ENCODE data around the gene WDR45.

WDR45 gene

DNA sequence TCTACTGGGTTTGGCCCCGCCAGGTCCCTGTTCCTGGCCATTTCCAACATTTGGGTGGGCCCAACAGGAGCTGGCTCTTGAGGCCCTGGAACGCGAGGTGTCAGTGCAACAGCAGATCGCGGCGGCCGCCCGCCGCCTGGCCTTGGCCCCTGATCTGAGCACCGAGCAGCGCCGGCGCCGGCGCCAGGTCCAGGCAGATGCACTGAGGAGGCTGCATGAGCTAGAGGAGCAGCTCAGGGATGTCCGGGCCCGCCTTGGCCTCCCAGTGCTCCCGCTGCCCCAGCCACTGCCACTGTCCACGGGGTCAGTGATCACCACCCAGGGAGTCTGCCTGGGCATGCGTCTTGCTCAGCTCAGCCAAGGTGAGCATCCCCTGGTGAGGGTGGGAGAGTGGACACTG lies 15.4 kb downstream of the WDR45 start:
- H3K4me3 ChIP-seq (ENCODE audit: severe bottlenecking): no peak overlapping the region
- H3K36me3 ChIP-seq (ENCODE audit: low read depth): peaks cover 14% of the 10 kb centered on the region
- DNase-seq (ENCODE audit: low spot score) (no peak), ATAC-seq (ENCODE audit: low read depth) (no peak)
- no peaks in the 10 kb centered on the region for H3K4me1 ChIP-seq (ENCODE audit: insufficient read depth, poor library complexity, severe bottlenecking)
- no peaks in the 10 kb centered on the region for H3K27me3 ChIP-seq (ENCODE audit: insufficient read depth, poor library complexity, severe bottlenecking)
- no peak overlapping the region for H3K27ac ChIP-seq (ENCODE audit: poor library complexity, severe bottlenecking)
- no peaks in the 10 kb centered on the region for H3K9me3 ChIP-seq (ENCODE audit: severe bottlenecking)
- TF ChIP-seq, protein P1, sequence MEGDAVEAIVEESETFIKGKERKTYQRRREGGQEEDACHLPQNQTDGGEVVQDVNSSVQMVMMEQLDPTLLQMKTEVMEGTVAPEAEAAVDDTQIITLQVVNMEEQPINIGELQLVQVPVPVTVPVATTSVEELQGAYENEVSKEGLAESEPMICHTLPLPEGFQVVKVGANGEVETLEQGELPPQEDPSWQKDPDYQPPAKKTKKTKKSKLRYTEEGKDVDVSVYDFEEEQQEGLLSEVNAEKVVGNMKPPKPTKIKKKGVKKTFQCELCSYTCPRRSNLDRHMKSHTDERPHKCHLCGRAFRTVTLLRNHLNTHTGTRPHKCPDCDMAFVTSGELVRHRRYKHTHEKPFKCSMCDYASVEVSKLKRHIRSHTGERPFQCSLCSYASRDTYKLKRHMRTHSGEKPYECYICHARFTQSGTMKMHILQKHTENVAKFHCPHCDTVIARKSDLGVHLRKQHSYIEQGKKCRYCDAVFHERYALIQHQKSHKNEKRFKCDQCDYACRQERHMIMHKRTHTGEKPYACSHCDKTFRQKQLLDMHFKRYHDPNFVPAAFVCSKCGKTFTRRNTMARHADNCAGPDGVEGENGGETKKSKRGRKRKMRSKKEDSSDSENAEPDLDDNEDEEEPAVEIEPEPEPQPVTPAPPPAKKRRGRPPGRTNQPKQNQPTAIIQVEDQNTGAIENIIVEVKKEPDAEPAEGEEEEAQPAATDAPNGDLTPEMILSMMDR (IDR thresholded peaks at IDR 0.05; ENCODE audit: poor library complexity, severe bottlenecking): no peak

- DNase-seq (ENCODE audit: low spot score): no peak
- Histone ChIP-seq H3K27ac (ENCODE audit: poor library complexity, severe bottlenecking) (no peak overlapping the region), H3K9me3 (ENCODE audit: severe bottlenecking) (no peaks in the 10 kb centered on the region), H3K4me3 (ENCODE audit: severe bottlenecking) (no peak overlapping the region), H3K4me1 (ENCODE audit: insufficient read depth, poor library complexity, severe bottlenecking) (no peaks in the 10 kb centered on the region), H3K27me3 (ENCODE audit: insufficient read depth, poor library complexity, severe bottlenecking) (no peaks in the 10 kb centered on the region), H3K36me3 (ENCODE audit: low read depth) (peaks cover 14% of the 10 kb centered on the region)
- no peak for ATAC-seq (ENCODE audit: low read depth)
- TF ChIP-seq, protein P1 (IDR thresholded peaks at IDR 0.05; ENCODE audit: poor library complexity, severe bottlenecking): no peak
Measured at GRCh38 chrX:49063715-49064114, 16.0 kb downstream of the WDR45 start.

DNA sequence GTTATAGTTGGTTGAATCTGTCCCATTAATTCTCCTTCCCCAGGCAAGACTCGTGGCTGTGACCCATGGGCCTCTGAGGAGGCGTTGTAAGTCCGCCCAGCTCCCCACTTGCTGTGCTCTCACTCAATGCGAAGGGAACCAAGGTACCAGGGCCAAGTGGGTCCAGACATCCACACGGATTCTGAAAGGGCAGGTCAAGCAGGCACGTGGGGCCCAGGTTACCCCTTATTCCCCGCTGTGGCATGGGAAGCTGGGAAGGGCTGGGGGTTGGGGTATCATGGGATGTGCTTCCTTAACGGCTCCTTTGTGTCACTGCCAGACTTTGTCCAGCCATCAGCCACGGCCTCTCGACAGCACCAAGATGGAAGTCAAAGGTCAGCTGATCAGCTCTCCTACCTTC lies 17.8 kb downstream of the WDR45 start:
- no peak overlapping the region for H3K27ac ChIP-seq (ENCODE audit: poor library complexity, severe bottlenecking)
- no peaks in the 10 kb centered on the region for H3K4me1 ChIP-seq (ENCODE audit: insufficient read depth, poor library complexity, severe bottlenecking)
- no peaks in the 10 kb centered on the region for H3K9me3 ChIP-seq (ENCODE audit: severe bottlenecking)
- H3K27me3 ChIP-seq (ENCODE audit: insufficient read depth, poor library complexity, severe bottlenecking): no peaks in the 10 kb centered on the region
- TF ChIP-seq, protein P1 (IDR thresholded peaks at IDR 0.05; ENCODE audit: poor library complexity, severe bottlenecking): no peak
- DNase-seq (ENCODE audit: low spot score) (no peak), ATAC-seq (ENCODE audit: low read depth) (no peak)
- H3K36me3 ChIP-seq (ENCODE audit: low read depth): peaks cover 14% of the 10 kb centered on the region
- no peak overlapping the region for H3K4me3 ChIP-seq (ENCODE audit: severe bottlenecking)

DNA sequence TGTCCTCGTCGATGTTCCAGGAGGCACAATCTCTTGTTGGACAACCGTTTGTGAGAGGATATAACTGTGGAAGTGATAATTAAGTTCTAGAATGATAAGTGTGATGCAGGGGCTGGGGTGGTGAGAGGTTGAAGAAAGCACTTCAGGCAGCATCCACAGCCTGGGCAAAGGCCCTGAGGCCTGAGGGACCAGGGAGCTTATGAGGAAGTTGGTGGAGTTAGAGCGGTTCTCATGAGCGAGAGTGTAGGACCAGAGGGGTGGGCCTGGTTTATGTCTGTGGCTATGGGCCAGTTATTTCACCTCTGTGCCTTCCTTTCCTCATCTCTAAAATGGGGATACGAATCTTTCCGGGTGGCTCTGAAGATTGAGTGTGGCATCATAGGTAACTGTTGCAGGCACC lies 18.2 kb downstream of the WDR45 start:
- ATAC-seq (ENCODE audit: low read depth) (no peak), DNase-seq (ENCODE audit: low spot score) (no peak)
- no peaks in the 10 kb centered on the region for H3K27me3 ChIP-seq (ENCODE audit: insufficient read depth, poor library complexity, severe bottlenecking)
- TF ChIP-seq, protein P1 (IDR thresholded peaks at IDR 0.05; ENCODE audit: poor library complexity, severe bottlenecking): no peak
- H3K4me1 ChIP-seq (ENCODE audit: insufficient read depth, poor library complexity, severe bottlenecking): no peaks in the 10 kb centered on the region
- no peaks in the 10 kb centered on the region for H3K9me3 ChIP-seq (ENCODE audit: severe bottlenecking)
- H3K36me3 ChIP-seq (ENCODE audit: low read depth): peaks cover 14% of the 10 kb centered on the region
- no peak overlapping the region for H3K4me3 ChIP-seq (ENCODE audit: severe bottlenecking)
- no peak overlapping the region for H3K27ac ChIP-seq (ENCODE audit: poor library complexity, severe bottlenecking)

GRCh38 chrX:49060914-49061313 lies 18.8 kb downstream of the WDR45 start:
- no peak for DNase-seq (ENCODE audit: low spot score)
- Histone ChIP-seq H3K9me3 (ENCODE audit: severe bottlenecking) (no peaks in the 10 kb centered on the region), H3K36me3 (ENCODE audit: low read depth) (peaks cover 14% of the 10 kb centered on the region), H3K4me3 (ENCODE audit: severe bottlenecking) (no peak overlapping the region), H3K4me1 (ENCODE audit: insufficient read depth, poor library complexity, severe bottlenecking) (no peaks in the 10 kb centered on the region), H3K27me3 (ENCODE audit: insufficient read depth, poor library complexity, severe bottlenecking) (no peaks in the 10 kb centered on the region), H3K27ac (ENCODE audit: poor library complexity, severe bottlenecking) (peak overlapping the region; percentile 85)
- TF ChIP-seq, protein P1 (IDR thresholded peaks at IDR 0.05; ENCODE audit: poor library complexity, severe bottlenecking): no peak
- no peak for ATAC-seq (ENCODE audit: low read depth)

Data from RWPE2 (cell line).